ENCODE results near the gene ULBP2.

DNA sequence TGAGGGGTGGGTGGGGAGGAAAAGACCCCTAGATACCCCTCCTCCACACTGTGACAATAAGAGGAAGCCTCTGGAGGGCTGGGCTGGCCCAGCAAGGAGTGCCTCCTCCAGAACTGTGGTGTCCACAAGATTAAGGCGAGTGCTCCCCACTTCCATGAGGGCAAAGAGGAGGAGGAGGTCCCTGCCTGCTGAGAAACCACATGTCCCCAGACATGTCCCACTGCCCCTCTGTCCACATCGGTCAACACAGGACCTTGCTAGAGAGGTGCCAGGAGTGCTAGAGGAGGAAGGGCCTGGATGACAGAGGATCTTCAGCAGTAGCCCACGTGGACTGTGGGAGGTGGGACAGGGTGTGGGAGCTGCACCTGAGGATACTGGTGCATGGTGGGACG lies 22.0 kb upstream of the ULBP2 start:
- TF ChIP-seq, protein P1, sequence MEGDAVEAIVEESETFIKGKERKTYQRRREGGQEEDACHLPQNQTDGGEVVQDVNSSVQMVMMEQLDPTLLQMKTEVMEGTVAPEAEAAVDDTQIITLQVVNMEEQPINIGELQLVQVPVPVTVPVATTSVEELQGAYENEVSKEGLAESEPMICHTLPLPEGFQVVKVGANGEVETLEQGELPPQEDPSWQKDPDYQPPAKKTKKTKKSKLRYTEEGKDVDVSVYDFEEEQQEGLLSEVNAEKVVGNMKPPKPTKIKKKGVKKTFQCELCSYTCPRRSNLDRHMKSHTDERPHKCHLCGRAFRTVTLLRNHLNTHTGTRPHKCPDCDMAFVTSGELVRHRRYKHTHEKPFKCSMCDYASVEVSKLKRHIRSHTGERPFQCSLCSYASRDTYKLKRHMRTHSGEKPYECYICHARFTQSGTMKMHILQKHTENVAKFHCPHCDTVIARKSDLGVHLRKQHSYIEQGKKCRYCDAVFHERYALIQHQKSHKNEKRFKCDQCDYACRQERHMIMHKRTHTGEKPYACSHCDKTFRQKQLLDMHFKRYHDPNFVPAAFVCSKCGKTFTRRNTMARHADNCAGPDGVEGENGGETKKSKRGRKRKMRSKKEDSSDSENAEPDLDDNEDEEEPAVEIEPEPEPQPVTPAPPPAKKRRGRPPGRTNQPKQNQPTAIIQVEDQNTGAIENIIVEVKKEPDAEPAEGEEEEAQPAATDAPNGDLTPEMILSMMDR (IDR thresholded peaks at IDR 0.05) = no peak
- no peak for TF ChIP-seq POLR2A (IDR thresholded peaks at IDR 0.05)
